ENCODE data around the gene GIPC1.

GRCh38 chr19:14459703-14460102 lies 36.2 kb downstream of the GIPC1 start:
- TF ChIP-seq POLR2A (IDR thresholded peaks at IDR 0.05) (no peak), CTCF (IDR thresholded peaks at IDR 0.05) (no peak)

Measured in lower leg skin (tissue), 3 donors.